ENCODE measurements around the gene PFDN6. TPM values are rescaled to one million over a fixed set of nuclear protein-coding genes. Genes with fewer than 3 reads are reported as not detected.

Gene PFDN6
- total RNA-seq, 1 donor from 2014 or later, result 69.7 TPM

DNA sequence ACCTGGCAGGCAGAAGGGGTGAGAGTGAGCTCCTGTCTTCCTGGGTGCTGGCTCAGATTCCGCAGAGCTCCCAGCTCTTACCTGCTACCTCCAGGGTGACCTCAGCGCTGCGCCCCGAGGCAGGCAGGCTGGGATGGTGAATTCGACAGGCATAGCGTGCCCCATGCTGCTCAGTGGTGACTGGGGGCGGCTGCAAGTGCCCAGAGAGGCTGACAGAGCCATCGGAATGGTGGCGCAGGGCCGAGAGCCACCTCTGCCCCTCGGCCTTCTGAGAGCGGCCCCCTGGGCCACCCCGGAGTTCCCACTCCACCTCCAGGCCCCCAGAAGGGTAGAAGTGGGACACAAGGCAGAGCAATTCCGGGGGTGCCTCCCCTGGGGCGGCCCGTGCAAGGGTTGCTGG is 14.8 kb downstream of the PFDN6 start:
- Mint-ChIP-seq H3K4me3 (ENCODE audit: unreplicated experiment) (no peak overlapping the region), H3K4me1 (ENCODE audit: low read depth, unreplicated experiment) (no peaks in the 10 kb centered on the region), H3K27ac (ENCODE audit: unreplicated experiment) (no peak overlapping the region), H3K27me3 (ENCODE audit: unreplicated experiment) (no peaks in the 10 kb centered on the region), H3K9me3 (ENCODE audit: unreplicated experiment) (peaks cover 5% of the 10 kb centered on the region), H3K36me3 (ENCODE audit: unreplicated experiment) (no peaks in the 10 kb centered on the region)
- TF ChIP-seq, protein P1, sequence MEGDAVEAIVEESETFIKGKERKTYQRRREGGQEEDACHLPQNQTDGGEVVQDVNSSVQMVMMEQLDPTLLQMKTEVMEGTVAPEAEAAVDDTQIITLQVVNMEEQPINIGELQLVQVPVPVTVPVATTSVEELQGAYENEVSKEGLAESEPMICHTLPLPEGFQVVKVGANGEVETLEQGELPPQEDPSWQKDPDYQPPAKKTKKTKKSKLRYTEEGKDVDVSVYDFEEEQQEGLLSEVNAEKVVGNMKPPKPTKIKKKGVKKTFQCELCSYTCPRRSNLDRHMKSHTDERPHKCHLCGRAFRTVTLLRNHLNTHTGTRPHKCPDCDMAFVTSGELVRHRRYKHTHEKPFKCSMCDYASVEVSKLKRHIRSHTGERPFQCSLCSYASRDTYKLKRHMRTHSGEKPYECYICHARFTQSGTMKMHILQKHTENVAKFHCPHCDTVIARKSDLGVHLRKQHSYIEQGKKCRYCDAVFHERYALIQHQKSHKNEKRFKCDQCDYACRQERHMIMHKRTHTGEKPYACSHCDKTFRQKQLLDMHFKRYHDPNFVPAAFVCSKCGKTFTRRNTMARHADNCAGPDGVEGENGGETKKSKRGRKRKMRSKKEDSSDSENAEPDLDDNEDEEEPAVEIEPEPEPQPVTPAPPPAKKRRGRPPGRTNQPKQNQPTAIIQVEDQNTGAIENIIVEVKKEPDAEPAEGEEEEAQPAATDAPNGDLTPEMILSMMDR (IDR thresholded peaks at IDR 0.05; ENCODE audit: partially characterized antibody, unreplicated experiment), result no peak
- DNase-seq, result no peak

GRCh38 chr6:33305052-33305451 is 15.7 kb downstream of the PFDN6 start:
- H3K4me3 Mint-ChIP-seq (ENCODE audit: unreplicated experiment), result no peak overlapping the region
- TF ChIP-seq, protein P1 (IDR thresholded peaks at IDR 0.05; ENCODE audit: partially characterized antibody, unreplicated experiment), result no peak
- H3K9me3 Mint-ChIP-seq (ENCODE audit: unreplicated experiment), result peaks cover 3% of the 10 kb centered on the region
- DNase-seq, result no peak
- H3K36me3 Mint-ChIP-seq (ENCODE audit: unreplicated experiment), result no peaks in the 10 kb centered on the region
- H3K27ac Mint-ChIP-seq (ENCODE audit: unreplicated experiment), result no peak overlapping the region
- no peaks in the 10 kb centered on the region for H3K27me3 Mint-ChIP-seq (ENCODE audit: unreplicated experiment)
- no peaks in the 10 kb centered on the region for H3K4me1 Mint-ChIP-seq (ENCODE audit: low read depth, unreplicated experiment)

DNA sequence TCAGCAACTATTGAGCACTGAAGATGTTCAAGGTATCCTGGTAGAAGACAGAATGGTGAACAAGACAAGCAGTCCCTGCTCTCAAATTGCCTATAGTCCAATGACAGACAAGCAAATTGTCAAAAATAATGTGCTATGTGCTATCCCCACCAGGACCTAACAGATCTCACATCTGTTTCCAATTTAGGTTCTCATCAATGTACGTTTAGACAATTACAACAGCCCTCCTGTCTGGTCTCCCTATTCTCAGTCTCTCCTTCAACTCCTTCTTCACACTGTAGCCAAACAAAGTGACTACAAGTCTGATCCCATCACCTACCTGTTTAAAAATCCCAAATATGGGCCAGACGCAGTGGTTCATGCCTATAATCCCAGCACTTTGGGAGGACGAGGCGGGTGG is 17.0 kb downstream of the PFDN6 start:
- Mint-ChIP-seq H3K4me3 (ENCODE audit: unreplicated experiment) (no peak overlapping the region), H3K4me1 (ENCODE audit: low read depth, unreplicated experiment) (no peaks in the 10 kb centered on the region), H3K9me3 (ENCODE audit: unreplicated experiment) (no peaks in the 10 kb centered on the region), H3K27ac (ENCODE audit: unreplicated experiment) (no peak overlapping the region), H3K36me3 (ENCODE audit: unreplicated experiment) (no peaks in the 10 kb centered on the region), H3K27me3 (ENCODE audit: unreplicated experiment) (no peaks in the 10 kb centered on the region)
- no peak for DNase-seq
- TF ChIP-seq, protein P1 (IDR thresholded peaks at IDR 0.05; ENCODE audit: partially characterized antibody, unreplicated experiment), result no peak

- H3K4me1 Mint-ChIP-seq (ENCODE audit: low read depth, unreplicated experiment), result peaks cover 9% of the 10 kb centered on the region
- H3K4me3 Mint-ChIP-seq (ENCODE audit: unreplicated experiment), result peak overlapping the region; percentile 94
- H3K9me3 Mint-ChIP-seq (ENCODE audit: unreplicated experiment), result peaks cover 2% of the 10 kb centered on the region
- TF ChIP-seq, protein P1 (IDR thresholded peaks at IDR 0.05; ENCODE audit: partially characterized antibody, unreplicated experiment), result no peak
- no peak overlapping the region for H3K27ac Mint-ChIP-seq (ENCODE audit: unreplicated experiment)
- peaks cover 10% of the 10 kb centered on the region for H3K27me3 Mint-ChIP-seq (ENCODE audit: unreplicated experiment)
- H3K36me3 Mint-ChIP-seq (ENCODE audit: unreplicated experiment), result no peaks in the 10 kb centered on the region
- DNase-seq, result peak; percentile 32
Observed at GRCh38 chr6:33312361-33313104, 23.1 kb downstream of the PFDN6 start.

- peaks cover 6% of the 10 kb centered on the region for H3K9me3 Mint-ChIP-seq (ENCODE audit: unreplicated experiment)
- peak; percentile 47 for DNase-seq
Observed at GRCh38 chr6:33313105-33313708, 23.8 kb downstream of the PFDN6 start.

More at GRCh38 chr6:33313105-33313708, 23.8 kb downstream of the PFDN6 start:
- TF ChIP-seq, protein P1 (IDR thresholded peaks at IDR 0.05; ENCODE audit: partially characterized antibody, unreplicated experiment), result no peak
- Mint-ChIP-seq H3K4me3 (ENCODE audit: unreplicated experiment) (peak overlapping the region; percentile 94), H3K27me3 (ENCODE audit: unreplicated experiment) (peaks cover 10% of the 10 kb centered on the region), H3K27ac (ENCODE audit: unreplicated experiment) (peak overlapping the region; percentile 52), H3K36me3 (ENCODE audit: unreplicated experiment) (no peaks in the 10 kb centered on the region), H3K4me1 (ENCODE audit: low read depth, unreplicated experiment) (peaks cover 9% of the 10 kb centered on the region)
